ENCODE results near the gene MATN1. TPM values are rescaled to one million over a fixed set of nuclear protein-coding genes. Genes with fewer than 3 reads are reported as not detected.

Gene MATN1
- total RNA-seq, 1 experiment from 2014 or later, result 0.24 TPM

GRCh38 chr1:30687886-30688285 is 35.5 kb downstream of the MATN1 start (continued):
- TF ChIP-seq ZSCAN18 (CRISPR knock-in tag; IDR thresholded peaks at IDR 0.05) (no peak), ZBTB43 (CRISPR knock-in tag; IDR thresholded peaks at IDR 0.05) (no peak), FOXP4 (CRISPR knock-in tag; IDR thresholded peaks at IDR 0.05) (no peak), ELF4 (CRISPR knock-in tag; IDR thresholded peaks at IDR 0.05; ENCODE audit: low read depth) (no peak), MAX (CRISPR knock-in tag; IDR thresholded peaks at IDR 0.05) (no peak), ZNF671 (CRISPR knock-in tag; IDR thresholded peaks at IDR 0.05) (no peak), TP53 (CRISPR knock-in tag; IDR thresholded peaks at IDR 0.05) (no peak), AR (CRISPR knock-in tag; IDR thresholded peaks at IDR 0.05) (no peak), NR1H2 (CRISPR knock-in tag; IDR thresholded peaks at IDR 0.05) (no peak), TEAD4 (CRISPR knock-in tag; IDR thresholded peaks at IDR 0.05) (no peak)

- TF ChIP-seq E2F5 (CRISPR knock-in tag; IDR thresholded peaks at IDR 0.05) (no peak), IRF1 (CRISPR knock-in tag; IDR thresholded peaks at IDR 0.05) (no peak), USF1 (CRISPR knock-in tag; IDR thresholded peaks at IDR 0.05) (no peak), HMGXB4 (CRISPR knock-in tag; IDR thresholded peaks at IDR 0.05) (no peak), CREB1 (CRISPR knock-in tag; IDR thresholded peaks at IDR 0.05) (no peak), JUN (CRISPR knock-in tag; IDR thresholded peaks at IDR 0.05) (no peak), MAX (CRISPR knock-in tag; IDR thresholded peaks at IDR 0.05) (peak; percentile 52)
- peaks cover 22% of the 10 kb centered on the region for H3K27me3 Mint-ChIP-seq (ENCODE audit: low read depth)
- CTCF ChIA-PET, result interaction anchor here (0.6 to 4.4 kb wide), 15 partner anchors 9 to 982 kb away, joined by 3 to 28 read pairs (median 6); no protein-coding TSS in a partner anchor
- no peak for DNase-seq (ENCODE audit: low spot score)
- no peaks in the 10 kb centered on the region for H3K36me3 Mint-ChIP-seq
- H3K9me3 Mint-ChIP-seq, result no peaks in the 10 kb centered on the region
- no peak for ATAC-seq
- POLR2A ChIA-PET, result interaction anchor here (0.8 to 0.9 kb wide), 2 partner anchors 37 to 278 kb away, joined by 3 read pairs; no protein-coding TSS in a partner anchor
- H3K27ac Mint-ChIP-seq, result no peak overlapping the region
- peaks cover 32% of the 10 kb centered on the region for H3K4me1 Mint-ChIP-seq
- peak overlapping the region; percentile 58 for H3K4me3 Mint-ChIP-seq
These were observed 37.0 kb downstream of the MATN1 start for GRCh38 chr1:30686236-30686935.

Measured in WTC11 (cell line).